Stimulated activated naive B cell treated with anti-CD40 and anti-IgM and Interleukin-4, amounts not matched to agents 10 μg/mL and 1 μg/mL and 100 μg/mL, for 72 hours (primary cell): ENCODE data around the gene ZNF346.
"Not testable (repeated sequence)": the region's sequence is repeated elsewhere in the genome, so short reads cannot be mapped to it uniquely, and the experiment has no call there.

Experiments used
- ATAC-seq, 2 donors: fragments of 150-1000 bp; cut with Tn5 transposase; replicated peaks; 2 replicates each; pipeline ENCODE4 v1.10.0; 2021; ENCODE audit warnings: moderate library complexity in 1 of 2
- DNase-seq: peaks from one replicate; pipeline ENCODE4 v3.0.0; 2021
- H3K27ac Mint-ChIP-seq: one replicate; pipeline ENCODE4 v1.8.0; 2022; ENCODE audit warnings: mild to moderate bottlenecking, mixed read lengths
- H3K27me3 Mint-ChIP-seq, 2 donors: one replicate each; pipeline ENCODE4 v1.8.0; 2022; ENCODE audit warnings: mixed read lengths in 2 of 2
- H3K36me3 Mint-ChIP-seq, 2 donors: one replicate each; pipeline ENCODE4 v1.8.0; 2022; ENCODE audit warnings: mixed read lengths in 2 of 2, mild to moderate bottlenecking in 1 of 2
- H3K4me1 Mint-ChIP-seq, 2 donors: one replicate each; pipeline ENCODE4 v1.8.0; 2022; ENCODE audit warnings: mixed read lengths in 2 of 2, mild to moderate bottlenecking in 1 of 2
- H3K4me3 Mint-ChIP-seq, 2 donors: one replicate each; pipeline ENCODE4 v1.8.0; 2022; ENCODE audit warnings: mild to moderate bottlenecking in 2 of 2, mixed read lengths in 2 of 2, moderate library complexity in 1 of 2
- H3K9me3 Mint-ChIP-seq, 2 donors: one replicate each; pipeline ENCODE4 v1.8.0; 2022; ENCODE audit warnings: mixed read lengths in 2 of 2, mild to moderate bottlenecking in 1 of 2

The ZNF346 gene

DNA sequence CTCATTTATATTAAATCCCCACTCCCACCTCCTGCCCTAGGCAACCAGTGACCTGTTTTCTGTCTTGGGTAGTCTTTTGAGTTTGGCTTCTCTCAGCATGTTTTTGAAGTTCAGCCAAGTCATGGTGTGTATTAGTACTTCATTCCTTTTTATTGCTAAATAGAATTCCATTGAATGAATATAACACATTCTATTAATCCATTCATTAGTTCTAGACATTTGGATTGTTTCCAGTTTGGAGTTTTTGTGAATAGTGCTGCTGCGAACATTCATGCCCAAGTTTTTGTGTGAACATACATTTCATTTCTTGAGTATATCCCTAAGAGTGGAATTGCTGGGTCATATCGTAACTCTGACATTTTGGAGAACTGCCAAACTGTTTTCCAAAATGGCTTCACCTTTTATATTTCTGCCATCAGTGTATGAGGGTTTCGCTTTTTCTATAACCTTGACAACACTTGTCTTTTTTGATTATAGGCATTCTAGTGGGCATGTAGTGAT is 2.7 kb downstream of the ZNF346 start:
- no peak for DNase-seq
- Mint-ChIP-seq H3K9me3 (no peaks in the 10 kb centered on the region), H3K27me3 (no peaks in the 10 kb centered on the region), H3K4me3 (peak overlapping the region in 1 of 2 donors; percentile 55), H3K4me1 (peaks cover 27 to 41% of the 10 kb centered on the region in 2 donors), H3K36me3 (peaks cover 22 to 25% of the 10 kb centered on the region in 2 donors), H3K27ac (peak overlapping the region; percentile 68)
- ATAC-seq = no peak

DNA sequence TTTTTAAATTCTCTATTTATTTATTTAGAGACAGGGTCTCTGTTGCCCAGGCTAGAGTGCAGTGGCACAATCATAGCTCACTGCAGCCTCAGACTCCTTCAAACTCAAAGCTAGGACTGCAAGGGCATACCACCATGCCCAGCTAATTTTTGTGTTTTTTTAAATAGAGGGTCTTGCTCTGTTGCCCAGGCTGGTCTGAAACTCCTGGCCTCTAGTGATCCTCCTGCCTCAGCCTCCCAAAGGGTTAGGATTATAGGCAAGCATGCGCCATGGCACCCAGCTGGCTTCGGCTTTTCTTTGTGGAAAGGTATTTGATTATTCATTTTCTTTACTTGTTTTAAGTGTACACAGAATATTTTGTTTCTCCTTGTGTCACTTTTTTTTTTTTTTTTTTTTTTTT is 5.2 kb downstream of the ZNF346 start:
- no peak overlapping the region for H3K27ac Mint-ChIP-seq
- peaks cover 39 to 46% of the 10 kb centered on the region in 2 donors for H3K36me3 Mint-ChIP-seq
- ATAC-seq (no peak), DNase-seq (no peak)
- H3K4me3 Mint-ChIP-seq = no peak overlapping the region
- H3K4me1 Mint-ChIP-seq = peaks cover 19 to 30% of the 10 kb centered on the region in 2 donors
- H3K9me3 Mint-ChIP-seq = peaks cover 0 to 4% of the 10 kb centered on the region in 2 donors
- no peaks in the 10 kb centered on the region for H3K27me3 Mint-ChIP-seq

DNA sequence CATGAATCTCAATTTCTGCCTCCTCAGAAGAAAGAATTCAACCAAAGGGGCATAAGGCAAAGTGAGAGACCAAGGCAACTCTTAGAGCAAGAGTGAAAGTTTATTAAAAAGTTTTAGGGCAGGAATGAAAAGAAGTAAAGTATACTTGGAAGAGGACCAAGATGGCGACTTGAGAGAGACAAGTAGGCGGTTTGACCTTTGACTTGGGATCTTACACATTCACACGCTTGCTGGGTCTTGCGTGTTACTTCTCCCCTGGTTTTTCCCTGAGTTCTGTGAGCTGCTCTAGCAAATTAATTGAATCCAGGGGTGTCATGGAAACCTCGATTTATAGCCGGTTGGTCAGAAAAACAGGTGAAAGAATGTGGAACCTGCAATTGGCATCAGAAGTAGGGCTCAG is 7.0 kb downstream of the ZNF346 start:
- ATAC-seq = no peak
- Mint-ChIP-seq H3K4me3 (no peak overlapping the region), H3K36me3 (peaks cover 43 to 61% of the 10 kb centered on the region in 2 donors), H3K9me3 (peaks cover 0 to 4% of the 10 kb centered on the region in 2 donors), H3K27ac (no peak overlapping the region), H3K27me3 (no peaks in the 10 kb centered on the region), H3K4me1 (peaks cover 9 to 20% of the 10 kb centered on the region in 2 donors)
- DNase-seq = no peak

DNA sequence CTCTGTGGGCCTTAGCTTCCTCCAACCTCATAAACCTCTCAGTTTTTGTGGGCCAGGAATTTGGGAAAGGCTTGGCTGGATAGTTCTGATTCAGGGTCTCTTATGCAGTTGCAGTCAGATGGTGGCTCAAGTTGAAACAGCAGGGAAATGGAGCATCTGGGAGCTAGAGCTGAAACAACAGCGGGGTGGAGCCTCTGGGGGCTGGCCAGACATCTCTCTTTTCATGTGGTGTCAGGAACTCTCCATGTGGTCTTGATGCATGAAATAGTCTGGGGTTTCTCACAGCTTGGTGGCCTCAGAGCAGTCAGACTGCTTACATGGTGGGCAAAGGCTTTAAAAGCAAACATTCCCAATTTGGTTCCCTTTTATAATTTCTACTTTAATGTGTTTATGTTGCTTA is 13.5 kb downstream of the ZNF346 start:
- H3K27ac Mint-ChIP-seq = no peak overlapping the region

DNA sequence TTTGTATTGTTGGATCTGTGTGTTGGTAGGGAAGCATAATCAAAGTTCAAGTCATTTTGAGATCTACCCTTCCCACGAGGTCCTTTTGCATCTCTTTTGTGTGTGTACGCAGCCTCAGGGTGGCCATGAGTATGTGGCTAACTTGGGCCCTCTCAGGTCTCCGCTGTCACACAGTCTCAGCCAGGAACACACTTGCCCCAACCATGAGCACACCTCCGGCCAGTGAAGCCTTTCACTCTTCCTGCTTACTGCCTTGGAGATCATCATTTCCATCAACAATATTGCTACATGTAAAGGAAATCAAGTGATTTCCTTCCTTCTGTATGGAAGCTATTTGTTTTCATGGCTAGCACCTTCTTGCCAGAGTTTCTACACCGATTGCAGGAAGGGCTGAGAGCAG is 13.9 kb downstream of the ZNF346 start:
- H3K27ac Mint-ChIP-seq = no peak overlapping the region
- H3K36me3 Mint-ChIP-seq = peaks cover 20 to 39% of the 10 kb centered on the region in 2 donors
- H3K9me3 Mint-ChIP-seq = peaks cover 0 to 2% of the 10 kb centered on the region in 2 donors
- H3K4me3 Mint-ChIP-seq = no peak overlapping the region
- DNase-seq (no peak), ATAC-seq (no peak)
- no peaks in the 10 kb centered on the region for H3K27me3 Mint-ChIP-seq
- H3K4me1 Mint-ChIP-seq = peaks cover 3 to 14% of the 10 kb centered on the region in 2 donors

More for the DNA sequence above, 13.5 kb downstream of the ZNF346 start:
- Mint-ChIP-seq H3K4me3 (no peak overlapping the region), H3K9me3 (peaks cover 0 to 4% of the 10 kb centered on the region in 2 donors), H3K36me3 (peaks cover 22 to 40% of the 10 kb centered on the region in 2 donors), H3K4me1 (peaks cover 3 to 17% of the 10 kb centered on the region in 2 donors), H3K27me3 (no peaks in the 10 kb centered on the region)
- DNase-seq (no peak), ATAC-seq (no peak)

DNA sequence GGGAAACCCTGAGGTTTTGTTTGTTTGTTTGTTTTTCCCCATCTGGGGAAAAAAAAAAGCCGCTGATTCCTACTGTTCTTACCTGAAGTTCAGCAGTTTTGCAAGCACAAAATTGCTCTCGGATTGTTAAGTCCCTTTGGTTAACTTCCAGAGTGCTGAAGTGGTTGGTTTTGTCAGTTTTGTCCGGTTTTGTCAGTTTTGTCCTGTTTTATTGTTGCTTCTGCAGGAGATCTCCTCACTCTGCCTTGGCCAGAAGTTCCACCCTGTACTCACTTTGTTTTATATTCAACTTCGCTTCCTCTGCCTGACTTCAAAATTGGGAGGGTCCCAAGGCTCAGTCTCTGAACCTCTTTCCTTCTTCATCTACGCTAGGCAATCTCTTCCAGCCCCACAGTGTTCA is 14.4 kb downstream of the ZNF346 start:
- no peak overlapping the region for H3K4me3 Mint-ChIP-seq
- DNase-seq (no peak), ATAC-seq (no peak)
- no peak overlapping the region for H3K27ac Mint-ChIP-seq
- peaks cover 19 to 39% of the 10 kb centered on the region in 2 donors for H3K36me3 Mint-ChIP-seq
- H3K27me3 Mint-ChIP-seq = no peaks in the 10 kb centered on the region
- H3K4me1 Mint-ChIP-seq = peaks cover 3 to 12% of the 10 kb centered on the region in 2 donors
- H3K9me3 Mint-ChIP-seq = no peaks in the 10 kb centered on the region

DNA sequence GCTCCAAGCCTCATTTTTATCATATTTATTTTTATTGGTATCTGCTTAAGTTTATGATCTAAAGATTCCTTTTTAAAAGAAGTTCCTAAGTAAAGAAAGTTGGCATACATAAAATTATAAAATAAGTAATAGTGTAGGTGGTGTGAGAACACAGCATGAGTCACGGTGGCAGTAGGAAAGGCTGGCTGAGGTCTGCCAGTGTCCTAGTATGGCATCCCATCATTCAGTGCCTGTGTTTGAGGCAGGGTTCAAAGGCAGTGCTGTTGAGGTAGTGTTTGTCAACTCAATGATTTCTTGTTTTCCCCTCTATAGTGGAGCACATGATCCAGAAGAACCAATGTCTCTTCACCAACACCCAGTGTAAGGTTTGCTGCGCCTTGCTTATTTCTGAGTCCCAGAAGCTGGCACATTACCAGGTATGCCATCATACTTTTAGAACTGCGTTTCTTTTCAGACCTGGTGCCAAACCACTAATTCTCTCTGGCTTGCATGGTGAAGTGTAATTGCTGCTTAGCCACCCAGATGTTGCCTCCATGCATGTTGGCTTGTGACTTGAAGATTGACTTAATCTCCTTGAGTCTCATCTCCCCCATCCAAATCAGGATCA is 18.4 kb downstream of the ZNF346 start:
- no peaks in the 10 kb centered on the region for H3K27me3 Mint-ChIP-seq
- no peak for ATAC-seq
- H3K27ac Mint-ChIP-seq = no peak overlapping the region
- H3K4me1 Mint-ChIP-seq = peaks cover 4 to 5% of the 10 kb centered on the region in 2 donors
- DNase-seq = no peak
- H3K36me3 Mint-ChIP-seq = peaks cover 18 to 34% of the 10 kb centered on the region in 2 donors
- no peak overlapping the region for H3K4me3 Mint-ChIP-seq
- no peaks in the 10 kb centered on the region for H3K9me3 Mint-ChIP-seq

DNA sequence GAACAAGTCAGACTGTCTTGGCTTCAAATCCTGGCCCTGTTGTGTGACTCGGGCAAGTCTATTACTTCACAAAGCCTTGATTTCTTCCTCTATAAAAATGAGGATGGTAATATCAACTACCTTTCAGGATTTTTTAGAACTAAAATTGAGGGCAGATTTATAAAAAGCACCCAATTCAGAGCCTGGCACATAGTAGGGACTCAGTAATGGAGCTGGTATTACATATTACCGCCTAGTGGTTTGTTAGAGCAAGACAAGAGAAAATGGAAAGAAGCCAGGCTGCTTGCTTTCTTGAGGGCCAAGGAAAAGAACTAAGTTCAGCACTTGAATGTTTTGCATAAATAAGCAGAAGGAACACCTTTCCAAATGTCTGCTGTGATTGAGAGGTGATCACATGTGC is 19.4 kb downstream of the ZNF346 start:
- no peak for ATAC-seq
- Mint-ChIP-seq H3K36me3 (peaks cover 16 to 31% of the 10 kb centered on the region in 2 donors), H3K27ac (no peak overlapping the region)

DNA sequence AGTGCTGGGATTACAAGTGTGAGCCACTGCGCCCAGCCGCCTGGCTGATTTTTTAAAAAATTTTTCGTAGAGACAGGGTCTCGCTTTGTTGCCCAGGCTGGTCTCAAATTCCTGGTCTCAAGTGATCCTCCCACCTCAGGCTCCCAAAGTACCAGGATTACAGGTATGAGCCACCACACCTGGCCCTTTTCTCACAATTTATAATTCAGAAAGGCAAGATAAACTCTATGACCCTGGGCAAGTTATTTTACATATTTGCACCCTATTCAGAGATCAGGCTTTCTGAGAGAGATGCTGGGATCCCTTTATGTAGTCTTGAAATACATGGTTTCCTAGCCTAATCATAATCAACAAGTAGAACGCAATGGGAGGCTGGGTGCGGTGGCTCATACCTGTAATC is 20.6 kb downstream of the ZNF346 start:
- DNase-seq = no peak
- no peak overlapping the region for H3K4me3 Mint-ChIP-seq
- no peaks in the 10 kb centered on the region for H3K27me3 Mint-ChIP-seq
- H3K4me1 Mint-ChIP-seq = peaks cover 2 to 5% of the 10 kb centered on the region in 2 donors
- H3K9me3 Mint-ChIP-seq = no peaks in the 10 kb centered on the region
- H3K27ac Mint-ChIP-seq = no peak overlapping the region
- ATAC-seq = no peak
- peaks cover 23 to 38% of the 10 kb centered on the region in 2 donors for H3K36me3 Mint-ChIP-seq

More for the DNA sequence above, 19.4 kb downstream of the ZNF346 start:
- Mint-ChIP-seq H3K9me3 (no peaks in the 10 kb centered on the region), H3K4me3 (no peak overlapping the region), H3K4me1 (peaks cover 2 to 5% of the 10 kb centered on the region in 2 donors), H3K27me3 (no peaks in the 10 kb centered on the region)
- no peak for DNase-seq

DNA sequence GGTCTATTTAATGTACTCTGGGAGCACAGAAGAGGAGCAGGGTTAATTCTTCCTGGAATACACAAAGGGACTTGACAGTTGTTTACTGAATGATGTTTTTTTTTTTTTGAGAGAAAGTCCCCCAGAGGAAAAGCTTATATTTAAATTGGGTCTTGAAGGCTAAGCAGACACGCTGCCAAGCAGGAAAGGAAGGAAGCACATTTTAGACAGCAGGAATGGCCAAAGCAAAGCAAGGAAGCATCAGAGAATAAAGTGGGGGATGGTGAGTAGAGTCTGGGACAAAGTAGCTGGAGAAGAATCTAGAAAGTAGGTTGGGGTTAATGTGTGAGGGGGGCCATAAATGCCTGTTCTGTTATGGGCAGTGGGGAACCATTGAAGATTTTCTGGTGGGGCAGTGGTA is 21.5 kb downstream of the ZNF346 start:
- H3K36me3 Mint-ChIP-seq = peaks cover 23 to 38% of the 10 kb centered on the region in 2 donors
- ATAC-seq (no peak), DNase-seq (no peak)
- no peaks in the 10 kb centered on the region for H3K9me3 Mint-ChIP-seq
- no peak overlapping the region for H3K4me3 Mint-ChIP-seq
- H3K4me1 Mint-ChIP-seq = peaks cover 2 to 5% of the 10 kb centered on the region in 2 donors
- no peak overlapping the region for H3K27ac Mint-ChIP-seq
- no peaks in the 10 kb centered on the region for H3K27me3 Mint-ChIP-seq

DNA sequence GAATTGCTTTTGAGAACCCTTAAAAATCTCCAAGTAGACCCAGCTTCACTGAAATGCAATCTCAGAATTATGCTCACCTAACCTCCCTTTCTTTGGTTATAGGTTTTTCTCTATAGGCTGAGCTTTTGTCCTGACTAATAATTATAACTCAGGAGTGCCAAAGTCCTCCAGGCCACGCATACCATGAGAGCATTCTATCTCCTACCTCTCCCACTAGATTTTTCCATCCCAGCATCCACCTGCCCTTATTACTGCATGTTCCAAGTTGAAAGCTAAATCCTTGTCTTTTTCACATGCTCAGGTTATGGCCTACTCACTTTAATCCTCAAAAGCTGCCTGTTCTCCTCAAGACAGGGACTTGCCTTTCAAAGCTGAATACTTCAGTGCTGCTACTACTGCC is 22.1 kb downstream of the ZNF346 start:
- Mint-ChIP-seq H3K36me3 (peaks cover 26 to 44% of the 10 kb centered on the region in 2 donors), H3K27ac (no peak overlapping the region), H3K27me3 (no peaks in the 10 kb centered on the region), H3K4me3 (no peak overlapping the region), H3K9me3 (no peaks in the 10 kb centered on the region), H3K4me1 (peaks cover 2 to 5% of the 10 kb centered on the region in 2 donors)
- no peak for ATAC-seq
- no peak for DNase-seq

DNA sequence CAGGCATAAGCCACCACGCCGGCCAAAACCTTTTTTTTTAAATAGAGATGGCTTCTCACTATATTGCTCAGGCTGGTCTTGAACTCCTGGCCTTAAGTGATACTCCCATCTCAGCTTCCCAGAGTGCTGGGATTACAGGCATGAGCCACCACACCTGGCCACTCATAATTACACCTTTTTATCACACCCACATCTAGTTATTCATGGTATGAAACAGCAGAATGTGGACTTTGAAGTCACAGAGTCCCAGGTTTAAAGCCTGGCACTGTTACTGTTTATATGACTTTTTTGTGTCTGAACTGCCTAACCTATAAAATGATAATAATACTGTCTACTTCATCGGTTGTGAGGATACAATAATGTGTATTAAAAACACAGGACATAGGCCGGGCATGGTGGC is 23.1 kb downstream of the ZNF346 start:
- Mint-ChIP-seq H3K4me1 (peaks cover 2 to 5% of the 10 kb centered on the region in 2 donors), H3K27me3 (no peaks in the 10 kb centered on the region), H3K4me3 (no peak overlapping the region), H3K36me3 (peaks cover 28 to 49% of the 10 kb centered on the region in 2 donors), H3K27ac (no peak overlapping the region), H3K9me3 (no peaks in the 10 kb centered on the region)
- DNase-seq = no peak
- ATAC-seq = no peak

DNA sequence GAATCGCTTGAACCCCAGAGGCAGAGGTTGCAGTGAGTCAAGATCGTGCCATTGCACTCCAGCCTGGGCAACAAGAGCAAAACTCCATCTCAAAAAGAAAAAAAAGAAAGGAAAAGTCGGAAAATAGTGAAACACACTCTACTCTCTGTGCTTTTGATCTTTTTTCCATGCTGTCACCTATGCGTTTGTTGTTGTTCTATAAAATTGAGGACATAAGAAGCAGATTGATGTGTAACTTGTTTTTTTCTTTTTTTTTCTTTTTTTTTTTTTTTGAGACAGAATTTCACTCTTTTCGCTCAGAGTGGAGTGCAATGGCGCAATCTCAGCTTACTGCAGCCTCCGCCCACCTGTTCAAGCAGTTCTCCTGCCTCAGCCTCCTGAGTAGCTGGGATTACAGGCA is 26.0 kb downstream of the ZNF346 start:
- H3K27ac Mint-ChIP-seq, DNase-seq: not testable (repeated sequence)

DNA sequence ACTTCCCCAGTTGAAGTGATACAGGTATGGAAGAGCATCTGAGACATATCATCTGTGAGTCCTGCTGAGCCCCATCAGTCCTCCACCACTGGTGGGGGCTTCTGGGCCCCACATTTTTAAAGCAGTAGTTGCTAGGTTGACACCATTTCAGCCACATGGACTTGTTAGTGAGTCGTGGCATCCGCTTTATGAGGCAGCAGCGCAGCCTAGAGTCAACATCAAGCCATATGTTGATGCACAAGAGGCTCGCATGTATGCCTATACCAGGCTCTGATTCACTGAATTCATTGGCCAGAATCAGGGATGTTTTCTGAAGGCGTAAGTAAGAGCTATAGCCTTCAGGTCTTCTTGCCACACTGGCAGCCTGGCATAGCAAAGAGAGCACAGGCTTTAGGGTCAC is 26.8 kb downstream of the ZNF346 start:
- no peak for DNase-seq
- Mint-ChIP-seq H3K4me1 (no peaks in the 10 kb centered on the region), H3K4me3 (no peak overlapping the region), H3K27ac (no peak overlapping the region), H3K36me3 (peaks cover 20 to 35% of the 10 kb centered on the region in 2 donors), H3K27me3 (no peaks in the 10 kb centered on the region), H3K9me3 (no peaks in the 10 kb centered on the region)
- no peak for ATAC-seq

More for the DNA sequence above, 26.0 kb downstream of the ZNF346 start:
- H3K4me3 Mint-ChIP-seq, H3K9me3 Mint-ChIP-seq, ATAC-seq, H3K4me1 Mint-ChIP-seq, H3K27me3 Mint-ChIP-seq: not testable (repeated sequence)
- H3K36me3 Mint-ChIP-seq = peaks cover 26 to 42% of the 10 kb centered on the region in 2 donors

DNA sequence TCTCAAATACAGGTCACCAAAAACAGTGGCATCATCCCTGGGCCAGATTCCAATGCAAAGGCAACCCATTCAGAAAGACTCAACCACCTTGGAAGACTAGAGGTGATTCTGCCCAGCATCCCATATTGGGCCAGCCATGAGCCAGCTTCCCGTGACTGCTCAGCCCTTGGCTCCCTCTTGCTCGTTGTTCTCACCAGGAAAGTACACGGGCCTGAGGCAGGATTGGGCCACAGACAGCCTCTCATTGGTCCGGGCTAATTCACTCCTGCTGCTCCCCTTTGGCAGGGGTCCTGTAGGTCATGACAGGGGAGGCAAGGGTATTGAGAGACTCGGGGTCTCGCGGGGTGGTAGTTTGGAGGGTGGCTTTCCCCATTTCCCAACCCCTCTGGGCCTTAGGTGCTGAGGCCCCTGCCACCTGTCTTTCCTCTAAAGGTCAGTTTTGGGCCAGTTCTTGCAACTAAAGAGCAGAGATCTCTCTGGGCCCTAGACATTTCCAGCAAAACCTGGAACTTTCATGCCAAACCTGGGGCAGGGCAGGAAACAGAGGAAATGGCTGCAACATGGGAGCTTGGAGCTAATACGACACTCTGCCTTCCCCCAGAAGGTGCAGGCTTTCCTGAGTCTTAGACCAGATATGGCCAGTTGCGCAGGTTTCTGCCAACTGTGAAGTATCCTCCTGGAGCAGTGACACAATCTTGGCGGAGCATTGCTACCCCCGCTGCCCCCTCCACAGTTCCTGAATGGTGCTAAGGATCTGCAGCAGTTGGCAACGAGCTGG is 42.2 kb downstream of the ZNF346 start:
- Mint-ChIP-seq H3K36me3 (peaks cover 25 to 47% of the 10 kb centered on the region in 2 donors), H3K27ac (no peak overlapping the region), H3K27me3 (no peaks in the 10 kb centered on the region), H3K4me1 (peaks cover 4% of the 10 kb centered on the region in 2 donors), H3K4me3 (no peak overlapping the region), H3K9me3 (no peaks in the 10 kb centered on the region)
- ATAC-seq (no peak), DNase-seq (no peak)
